CD14-positive monocyte (primary cell): ENCODE results near the gene IL3. TPM values are rescaled to one million over a fixed set of nuclear protein-coding genes. Genes with fewer than 3 reads are reported as not detected.

Experiments used
- DNase-seq, 3 donors: peaks; one replicate each; pipeline ENCODE4 v3.0.0-alpha.2; 2011 to 2022
- H2AFZ ChIP-seq: 2 replicates; pipeline ENCODE4 v1.6.0; 2012; ENCODE audit warnings: mild to moderate bottlenecking, low read depth, low read length, inconsistent platforms; ENCODE audit not compliant: insufficient read depth, poor library complexity, severe bottlenecking
- H3K27ac ChIP-seq, 2 donors: 1 replicate in 1 of 2; 2 replicates in 1 of 2; pipeline ENCODE4 v1.5.1; 2012 to 2013; ENCODE audit warnings: low read length in 2 of 2, control low read depth in 1 of 2, inconsistent platforms in 1 of 2, low read depth in 1 of 2, mild to moderate bottlenecking in 1 of 2
- H3K27me3 ChIP-seq, 2 donors: one replicate each; pipeline versions ENCODE4 v1.6.0 to v1.6.1; 2011 to 2013; ENCODE audit warnings: low read length in 2 of 2; ENCODE audit not compliant: control insufficient read depth in 2 of 2, insufficient read depth in 2 of 2
- H3K36me3 ChIP-seq, 2 donors: replicated peaks in 1 of 2; 1 replicate in 1 of 2; 2 replicates in 1 of 2; pipeline versions ENCODE4 v1.5.1 to v1.6.1; 2012 to 2013; ENCODE audit warnings: low read length in 2 of 2, control low read depth in 1 of 2, inconsistent platforms in 1 of 2, mild to moderate bottlenecking in 1 of 2; ENCODE audit not compliant: insufficient read depth in 2 of 2, control insufficient read depth in 1 of 2
- H3K4me1 ChIP-seq, 2 donors: 1 replicate in 1 of 2; 2 replicates in 1 of 2; pipeline versions ENCODE4 v1.5.1 to v1.6.1; 2012 to 2013; ENCODE audit warnings: low read length in 2 of 2, control low read depth in 1 of 2, inconsistent platforms in 1 of 2, mild to moderate bottlenecking in 1 of 2, moderate library complexity in 1 of 2; ENCODE audit not compliant: insufficient read depth in 2 of 2, control insufficient read depth in 1 of 2
- H3K4me2 ChIP-seq: replicated peaks from 2 replicates; pipeline ENCODE3; 2012; ENCODE audit warnings: low read length, moderate library complexity, mild to moderate bottlenecking; ENCODE audit not compliant: poor library complexity, severe bottlenecking; ENCODE audit errors: extremely low read depth
- H3K4me3 ChIP-seq, 3 experiments: fragments of 200-600 bp in 1 of 3; sonication (generic) in 1 of 3; replicated peaks in 1 of 3; 1 replicate in 2 of 3; 2 replicates in 1 of 3; pipeline ENCODE4 v1.5.1; 2011 to 2013; ENCODE audit warnings: low read length in 3 of 3, mild to moderate bottlenecking in 3 of 3, control low read depth in 2 of 3, low read depth in 2 of 3, inconsistent platforms in 1 of 3, moderate library complexity in 1 of 3
- H3K79me2 ChIP-seq: 2 replicates; pipeline ENCODE4 v1.6.0; 2012; ENCODE audit warnings: mild to moderate bottlenecking, control low read depth, inconsistent platforms, low read length, moderate library complexity; ENCODE audit not compliant: insufficient read depth
- H3K9ac ChIP-seq: 2 replicates; pipeline ENCODE4 v1.6.0; 2017; ENCODE audit warnings: low read length, mild to moderate bottlenecking; ENCODE audit not compliant: insufficient read depth, poor library complexity, severe bottlenecking
- H3K9me3 ChIP-seq, 2 donors: replicated peaks in 1 of 2; 1 replicate in 1 of 2; 2 replicates in 1 of 2; pipeline versions ENCODE4 v1.5.1 to v1.6.1; 2012 to 2013; ENCODE audit warnings: low read length in 2 of 2, control low read depth in 1 of 2; ENCODE audit not compliant: control insufficient read depth in 1 of 2, insufficient read depth in 1 of 2
- H4K20me1 ChIP-seq: 2 replicates; pipeline ENCODE4 v1.6.0; 2012; ENCODE audit warnings: mild to moderate bottlenecking, low read length, control low read depth, moderate library complexity; ENCODE audit not compliant: insufficient read depth
- H3K27ac Mint-ChIP-seq, 7 donors: one replicate each; pipeline ENCODE4 v1.8.0; 2020; ENCODE audit warnings: mild to moderate bottlenecking in 7 of 7, mixed read lengths in 7 of 7, moderate library complexity in 6 of 7, inconsistent platforms in 2 of 7
- H3K27me3 Mint-ChIP-seq, 3 donors: one replicate each; pipeline ENCODE4 v1.8.0; 2021 to 2022; ENCODE audit warnings: low read depth in 3 of 3, mild to moderate bottlenecking in 3 of 3, mixed read lengths in 3 of 3, moderate library complexity in 3 of 3, inconsistent platforms in 1 of 3
- H3K36me3 Mint-ChIP-seq, 2 donors: one replicate each; pipeline ENCODE4 v1.8.0; 2020; ENCODE audit warnings: mixed read lengths in 2 of 2, inconsistent platforms in 1 of 2, mild to moderate bottlenecking in 1 of 2
- H3K4me1 Mint-ChIP-seq: one replicate; pipeline ENCODE4 v1.8.0; 2020; ENCODE audit warnings: mild to moderate bottlenecking, mixed read lengths
- H3K4me3 Mint-ChIP-seq, 2 donors: one replicate each; pipeline ENCODE4 v1.8.0; 2020; ENCODE audit warnings: mild to moderate bottlenecking in 2 of 2, mixed read lengths in 2 of 2, moderate library complexity in 1 of 2
- H3K9me3 Mint-ChIP-seq, 7 donors: one replicate each; pipeline ENCODE4 v1.8.0; 2020 to 2022; ENCODE audit warnings: mixed read lengths in 7 of 7, mild to moderate bottlenecking in 6 of 7, moderate library complexity in 6 of 7, inconsistent platforms in 2 of 7
- CTCF ChIP-seq: fragments of 200-600 bp; IDR thresholded peaks from one replicate; pipeline ENCODE4 v1.8.0; 2022; ENCODE audit warnings: antibody characterized with exemption, mild to moderate bottlenecking
- WGBS: methylation state at CpG from one replicate; pipeline ENCODE4 v1.1.5; 2013; ENCODE audit warnings: missing lambda C conversion rate; ENCODE audit not compliant: insufficient coverage; 5-methylcytosine and 5-hydroxymethylcytosine counted together
- intact Hi-C, 2 donors: fragments of 100-400 bp; cut with micrococcal nuclease; formaldehyde crosslinking; loops; one replicate each; pipeline versions ENCODE4 v1.15.0 to v1.15.1; 2023
- polyA plus RNA-seq, 3 donors: library from polyadenylated mRNA; depleted of rRNA in 1 of 3; unstranded in 2 of 3; stranded (reverse) in 1 of 3; fragments of 300-500 nt in 2 of 3; fragments of >200 nt in 1 of 3; fragmentation: Illumina TruSeq in 2 of 3; gene quantifications; 1 replicate in 2 of 3; 2 replicates in 1 of 3; pipeline ENCODE4 v1.2.3, GENCODE V29; 2012 to 2021

IL3 gene
- polyA plus RNA-seq, 3 donors = not detected

GRCh38 chr5:132098151-132098594 is 37.7 kb downstream of the IL3 start:
- peak; percentile 20 to 35 (median 33) for DNase-seq
- 12% methylated on average over 3 of the region's 5 CpGs for WGBS
- intact Hi-C loops = no loop called here
- H3K4me3 Mint-ChIP-seq = no peak overlapping the region
- H3K36me3 Mint-ChIP-seq = peaks cover 0 to 9% of the 10 kb centered on the region in 2 donors
- peaks cover 0 to 2% (median 0%) of the 10 kb centered on the region in 7 donors for H3K9me3 Mint-ChIP-seq
- Histone ChIP-seq H3K4me2 (no peak overlapping the region), H3K79me2 (no peaks in the 10 kb centered on the region), H3K36me3 (no peaks in the 10 kb centered on the region), H3K4me3 (no peak overlapping the region), H4K20me1 (no peaks in the 10 kb centered on the region), H2AFZ (no peak overlapping the region), H3K9ac (no peak overlapping the region), H3K27me3 (peaks cover 0 to 2% of the 10 kb centered on the region in 2 donors), H3K27ac (no peak overlapping the region), H3K9me3 (no peaks in the 10 kb centered on the region), H3K4me1 (peaks cover 10 to 29% of the 10 kb centered on the region in 2 donors)
- no peak for TF ChIP-seq CTCF
- H3K4me1 Mint-ChIP-seq = peaks cover 49% of the 10 kb centered on the region
- H3K27ac Mint-ChIP-seq = peak overlapping the region in 1 of 7 donors; percentile 43
- H3K27me3 Mint-ChIP-seq = peaks cover 14 to 24% (median 15%) of the 10 kb centered on the region in 3 donors

GRCh38 chr5:132098621-132099020 is 38.2 kb downstream of the IL3 start:
- H3K4me2 ChIP-seq = no peak overlapping the region
- H3K79me2 ChIP-seq = no peaks in the 10 kb centered on the region
- H3K4me3 ChIP-seq = no peak overlapping the region
- H3K27me3 ChIP-seq = peaks cover 0 to 1% of the 10 kb centered on the region in 2 donors
- H2AFZ ChIP-seq = no peak overlapping the region
- H3K9me3 ChIP-seq = no peaks in the 10 kb centered on the region
- Mint-ChIP-seq H3K4me3 (no peak overlapping the region), H3K27ac (peak overlapping the region in 1 of 7 donors; percentile 69), H3K27me3 (peaks cover 12 to 22% (median 13%) of the 10 kb centered on the region in 3 donors), H3K9me3 (peaks cover 0 to 2% (median 0%) of the 10 kb centered on the region in 7 donors), H3K4me1 (peaks cover 53% of the 10 kb centered on the region), H3K36me3 (peaks cover 0 to 9% of the 10 kb centered on the region in 2 donors)
- H3K36me3 ChIP-seq = no peaks in the 10 kb centered on the region
- H3K4me1 ChIP-seq = peaks cover 14 to 34% of the 10 kb centered on the region in 2 donors
- DNase-seq = no peak
- intact Hi-C loops = no loop called here
- H4K20me1 ChIP-seq = no peaks in the 10 kb centered on the region
- no peak overlapping the region for H3K27ac ChIP-seq
- no peak overlapping the region for H3K9ac ChIP-seq
- no peak for TF ChIP-seq CTCF
